Measurements from ENCODE around the gene NUP43.

- TF ChIP-seq CTCF (IDR thresholded peaks at IDR 0.05; ENCODE audit: insufficient read depth, low read depth, low read length) (no peak), EZH2 (IDR thresholded peaks at IDR 0.05; ENCODE audit: insufficient read depth, low read length) (no peak)
These were observed 4.9 kb upstream of the NUP43 start for GRCh38 chr6:149751239-149751638.

Data from astrocyte (in vitro differentiated cells and primary cell).